GM18907 (cell line): Measurements from ENCODE around the gene IGHMBP2.
"Not testable (repeated sequence)": the region's sequence is repeated elsewhere in the genome, so short reads cannot be mapped to it uniquely, and the experiment has no call there.

Experiments used
- ATAC-seq: cut with Tn5 transposase; IDR thresholded peaks from one replicate; pipeline ENCODE4 v1.9.1; 2021; ENCODE audit warnings: mild to moderate bottlenecking, moderate library complexity; ENCODE audit not compliant: unreplicated experiment

IGHMBP2 gene

DNA sequence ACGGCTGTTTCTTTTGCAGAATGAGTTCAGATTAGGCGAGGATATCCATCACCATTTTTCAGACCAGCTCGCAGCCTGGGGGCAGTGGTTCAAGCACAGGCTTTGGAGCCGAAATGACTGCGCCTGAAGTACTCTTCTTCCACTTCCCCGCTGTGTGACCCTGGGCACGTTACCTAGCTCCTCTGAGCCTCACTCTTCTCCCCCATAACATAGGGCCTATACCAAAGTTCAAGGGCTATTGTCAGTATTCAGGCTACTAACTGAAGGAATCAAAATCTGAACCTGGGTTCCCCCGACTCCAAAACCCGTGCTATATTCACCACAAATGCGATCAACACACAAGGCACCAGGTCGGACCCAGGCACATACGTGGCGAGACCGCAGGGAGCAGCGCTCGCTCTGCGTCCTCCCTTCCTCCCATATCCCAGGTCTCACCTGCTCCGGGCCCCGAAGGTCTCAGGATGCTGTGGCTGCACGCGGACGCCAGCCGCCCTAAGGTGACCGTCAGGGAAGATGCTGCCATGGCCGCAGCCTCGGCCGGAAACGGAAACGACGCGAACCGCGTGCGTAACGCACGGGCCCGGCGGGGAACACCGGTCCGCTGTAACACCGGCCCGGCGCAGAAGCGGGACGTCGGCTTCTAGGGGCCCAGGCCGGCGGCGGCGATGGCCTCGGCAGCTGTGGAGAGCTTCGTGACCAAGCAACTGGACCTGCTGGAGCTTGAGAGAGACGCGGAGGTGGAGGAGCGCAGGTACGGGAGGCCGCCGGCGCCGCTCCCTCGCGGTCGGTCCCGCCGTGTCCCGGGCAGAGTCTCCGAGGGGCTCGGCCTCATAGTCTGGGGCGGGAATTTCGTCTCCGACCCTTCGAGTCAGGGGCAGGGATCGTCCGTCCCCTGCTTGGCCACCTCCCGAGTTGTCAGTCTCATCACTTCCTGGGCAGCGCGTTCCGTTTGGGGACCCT is at the start of gene IGHMBP2, which contains the start of gene MRPL21:
Gene IGHMBP2, plus strand, starts transcription at position 604 of the 960 bp plus-strand sequence. Its CDS starts 62 bp downstream, at position 666.
Gene MRPL21, minus strand, starts transcription at position 545 of the 960 bp plus-strand sequence. Its CDS starts 22 bp downstream, at position 523.
- ATAC-seq: peak; percentile 78

DNA sequence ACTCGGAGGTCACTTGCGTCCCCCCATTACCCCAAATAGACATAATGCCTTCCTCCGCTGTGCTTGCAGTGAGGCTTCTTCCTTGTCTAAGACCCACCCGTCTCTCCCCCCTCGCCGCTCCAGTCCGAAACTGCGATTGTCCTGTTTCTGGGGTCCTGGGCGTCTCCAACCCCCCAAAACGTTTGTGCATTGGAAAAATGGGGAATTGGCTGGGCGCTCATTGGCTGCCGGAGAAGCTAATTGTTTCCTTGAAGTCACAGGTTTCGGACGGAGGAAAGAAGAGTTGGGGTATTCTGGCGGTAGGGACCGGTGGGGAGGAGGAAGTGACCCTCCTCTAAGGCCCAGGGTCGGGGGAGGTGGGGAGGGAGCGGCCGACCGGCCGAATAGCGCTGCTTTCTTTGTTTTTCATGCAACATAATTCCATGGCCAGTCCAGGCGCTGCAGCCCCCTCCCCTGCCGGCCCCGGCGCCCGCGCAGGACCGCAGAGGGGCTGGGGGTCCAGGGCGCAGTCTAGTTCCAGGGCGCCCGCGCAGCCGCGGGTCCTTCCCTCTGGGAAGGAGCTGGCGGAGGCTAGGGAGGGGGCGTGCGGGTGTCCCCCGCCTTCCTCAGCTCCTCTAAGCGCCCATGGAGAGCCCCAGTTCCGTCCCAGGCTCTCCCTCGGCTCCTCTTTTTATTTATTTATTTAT is 49.3 kb upstream of the IGHMBP2 start:
- no peak for ATAC-seq

DNA sequence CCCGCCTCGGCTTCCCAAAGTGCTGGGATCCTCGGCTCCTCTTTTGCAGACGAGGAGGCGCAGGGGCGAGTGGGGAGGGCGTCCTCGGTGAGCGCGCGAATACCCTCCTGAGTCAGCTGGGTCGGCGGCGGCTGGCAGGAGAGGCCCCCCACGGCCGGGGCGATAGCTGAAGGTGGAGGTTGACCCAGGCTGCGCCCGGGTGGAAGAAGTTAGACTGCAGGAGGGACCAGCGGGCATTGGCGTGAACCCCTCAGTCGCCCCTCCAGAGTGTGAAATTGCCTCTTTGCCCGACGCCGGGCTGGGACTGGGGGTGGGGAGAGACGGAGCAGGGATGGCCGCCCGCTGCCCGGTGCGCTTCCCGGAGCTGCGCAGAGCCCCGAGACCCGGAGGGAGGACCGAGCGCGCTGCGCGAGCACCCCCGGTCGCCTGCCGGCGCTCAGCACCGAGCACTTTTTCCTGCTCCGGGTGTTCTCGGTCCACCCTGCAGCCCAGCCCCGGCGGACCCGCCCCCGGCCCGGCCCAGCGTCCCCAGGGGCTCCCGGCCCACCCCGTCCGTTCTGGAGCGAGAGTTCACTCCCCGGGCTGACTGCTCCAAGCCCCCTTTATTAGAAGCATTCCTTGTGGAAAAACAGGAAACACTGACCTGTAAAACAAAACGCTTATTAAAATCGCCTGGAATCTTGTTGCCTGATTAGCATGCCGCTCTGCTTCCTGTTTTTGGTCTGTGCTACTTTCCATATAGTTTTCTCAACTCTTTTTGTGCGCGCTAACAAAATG is 48.3 kb upstream of the IGHMBP2 start:
- ATAC-seq: no peak

GRCh38 chr11:68856425-68857030 is 47.2 kb upstream of the IGHMBP2 start:
- ATAC-seq: not testable (repeated sequence)

DNA sequence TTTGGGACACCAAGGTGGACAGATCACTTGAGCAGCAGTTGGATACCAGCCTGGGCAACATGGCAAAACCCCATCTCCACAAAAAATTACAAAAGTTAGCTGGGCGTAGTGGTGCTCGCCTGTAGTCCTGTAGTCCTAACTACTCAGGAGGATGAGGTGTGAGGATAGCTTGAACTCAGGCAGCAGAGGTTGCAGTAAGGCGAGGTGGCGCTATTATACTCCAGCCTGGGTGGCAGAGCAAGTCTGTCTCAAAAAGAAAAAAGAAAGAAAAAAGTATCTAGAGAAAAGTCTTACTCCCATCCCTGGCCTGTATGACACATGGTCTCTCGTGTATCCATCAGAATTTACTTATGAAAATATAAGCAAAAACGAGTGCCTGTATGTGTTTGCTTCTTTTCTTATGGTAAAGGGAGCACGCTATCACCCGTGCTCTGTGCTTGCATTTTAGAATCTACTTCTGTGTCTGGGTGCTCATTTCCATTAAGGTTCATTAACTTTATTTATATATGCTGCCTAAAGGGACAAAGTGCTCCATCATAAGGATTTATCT is 46.6 kb upstream of the IGHMBP2 start:
- ATAC-seq: no peak

GRCh38 chr11:68859123-68859522 is 44.6 kb upstream of the IGHMBP2 start:
- no peak for ATAC-seq

GRCh38 chr11:68862421-68862820 is 41.3 kb upstream of the IGHMBP2 start:
- ATAC-seq: no peak

GRCh38 chr11:68863553-68864265 is 40.0 kb upstream of the IGHMBP2 start:
- no peak for ATAC-seq

DNA sequence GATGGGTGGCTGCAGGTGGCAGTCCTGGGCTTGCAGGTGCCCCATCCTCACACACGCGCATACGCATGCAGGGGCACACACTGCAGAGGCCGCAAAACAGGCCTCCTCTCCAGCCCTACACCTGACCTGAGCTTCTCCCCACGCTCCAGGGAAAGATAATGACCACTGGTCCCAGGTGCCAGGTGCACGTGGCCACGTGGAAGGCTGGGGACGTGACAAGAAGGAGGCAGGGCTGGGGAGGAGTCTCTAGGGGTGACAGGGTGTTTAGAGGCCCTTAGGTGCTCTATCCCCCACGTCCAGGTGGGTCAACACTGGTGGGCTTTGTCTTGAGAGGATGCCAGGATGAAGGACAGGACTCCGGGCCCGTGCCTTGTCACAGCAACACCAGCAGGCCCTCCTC is 38.5 kb upstream of the IGHMBP2 start:
- ATAC-seq: no peak

- no peak for ATAC-seq
These were observed 36.6 kb upstream of the IGHMBP2 start for GRCh38 chr11:68867066-68867465.

GRCh38 chr11:68868221-68868835 is 35.4 kb upstream of the IGHMBP2 start:
- ATAC-seq: no peak

GRCh38 chr11:68870470-68870869 is 33.2 kb upstream of the IGHMBP2 start:
- ATAC-seq: no peak

DNA sequence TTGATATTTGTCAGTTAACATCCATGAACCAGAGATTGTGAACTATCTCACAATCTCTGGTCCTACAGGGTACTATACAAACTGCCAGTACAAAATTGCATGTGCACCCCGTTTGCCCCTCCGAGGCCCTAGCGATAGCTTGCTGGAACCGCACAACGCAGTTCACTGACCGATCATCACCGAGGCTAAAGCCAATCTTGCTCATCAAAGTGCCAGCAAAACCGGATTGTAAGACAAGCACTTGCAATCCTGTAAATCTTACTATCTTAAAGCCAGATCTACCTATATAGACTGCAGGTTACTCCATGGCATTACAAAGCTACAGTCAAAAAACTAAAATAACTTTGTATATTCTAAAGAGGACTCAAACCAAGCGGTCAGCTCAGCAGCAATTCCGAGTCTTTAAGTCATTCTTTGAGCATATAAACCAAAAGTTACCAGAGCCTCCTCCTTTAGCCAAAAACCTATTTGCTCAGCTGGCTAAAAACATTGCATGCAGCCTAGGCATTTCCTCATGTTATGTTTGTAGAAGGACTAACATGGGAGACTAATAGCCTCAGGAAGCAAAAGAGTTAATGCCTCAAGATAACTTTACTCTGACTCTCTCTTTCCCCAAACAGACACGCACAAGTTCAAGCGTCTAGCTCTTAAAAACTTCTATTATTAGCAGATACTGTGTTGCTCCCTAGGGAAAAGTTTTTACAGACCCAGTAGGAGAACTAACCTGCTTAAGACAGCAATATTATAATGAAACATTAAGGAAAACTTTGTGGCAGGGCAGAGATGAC is 31.3 kb upstream of the IGHMBP2 start:
- no peak for ATAC-seq

DNA sequence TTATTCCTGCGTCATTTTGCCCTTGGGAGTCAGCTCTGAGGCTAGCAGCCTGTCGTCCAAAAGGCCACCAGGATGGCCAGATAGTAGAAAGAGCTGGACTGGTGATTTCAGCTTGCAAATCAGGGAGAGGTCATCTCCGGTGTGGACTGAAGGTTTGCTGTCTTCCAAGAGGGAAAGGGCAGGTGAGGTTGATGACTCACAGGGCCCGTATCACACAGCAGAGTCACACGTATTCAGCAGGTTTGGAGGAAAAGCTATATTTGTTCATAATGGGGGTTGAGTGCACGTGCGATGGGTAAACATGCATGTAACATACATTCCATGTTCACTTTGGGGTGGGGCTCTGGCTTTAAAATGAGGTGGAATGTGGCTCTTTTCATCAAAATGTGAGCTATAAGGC is 25.7 kb upstream of the IGHMBP2 start:
- ATAC-seq: no peak

DNA sequence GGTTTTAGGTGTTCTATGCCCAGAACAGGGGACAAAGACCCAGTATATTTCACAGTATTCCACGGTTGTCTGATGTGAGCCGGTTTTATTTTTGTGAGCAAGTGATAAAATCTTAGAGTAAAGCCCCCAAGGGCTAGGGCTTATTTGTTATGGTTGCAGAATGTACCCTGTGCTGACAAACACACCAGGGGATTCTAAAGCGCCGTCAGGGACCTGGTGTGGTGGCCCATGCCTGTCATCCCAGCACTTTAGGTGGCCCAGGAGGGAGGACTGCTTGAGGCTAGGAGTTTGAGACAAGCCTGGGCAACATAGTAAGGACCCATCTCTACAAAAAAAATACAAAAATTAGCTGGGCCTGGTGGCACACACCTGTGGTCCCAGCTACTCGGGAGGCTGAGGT is 22.8 kb upstream of the IGHMBP2 start:
- no peak for ATAC-seq

DNA sequence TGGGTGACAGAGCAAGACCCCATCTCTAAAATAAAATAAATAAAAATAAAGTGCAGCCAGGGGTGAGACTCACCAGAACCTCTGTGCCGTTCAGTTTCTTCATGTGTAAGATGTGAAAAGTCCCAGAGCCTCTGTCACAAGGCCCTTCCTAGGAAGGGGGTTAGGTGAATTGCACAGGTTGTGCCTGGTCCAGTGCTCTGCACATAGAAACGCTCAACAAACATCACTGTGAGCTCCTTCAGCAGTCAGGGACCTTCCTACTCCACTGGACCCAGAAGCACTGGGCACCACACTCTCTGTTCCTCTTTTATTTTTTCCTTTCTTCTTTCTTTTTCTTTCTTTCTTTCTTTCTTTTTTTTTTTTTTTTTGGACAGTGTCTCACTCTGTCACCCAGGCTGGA is 22.4 kb upstream of the IGHMBP2 start:
- ATAC-seq: no peak

- ATAC-seq: no peak
These were observed 21.3 kb upstream of the IGHMBP2 start for GRCh38 chr11:68882391-68882790.

DNA sequence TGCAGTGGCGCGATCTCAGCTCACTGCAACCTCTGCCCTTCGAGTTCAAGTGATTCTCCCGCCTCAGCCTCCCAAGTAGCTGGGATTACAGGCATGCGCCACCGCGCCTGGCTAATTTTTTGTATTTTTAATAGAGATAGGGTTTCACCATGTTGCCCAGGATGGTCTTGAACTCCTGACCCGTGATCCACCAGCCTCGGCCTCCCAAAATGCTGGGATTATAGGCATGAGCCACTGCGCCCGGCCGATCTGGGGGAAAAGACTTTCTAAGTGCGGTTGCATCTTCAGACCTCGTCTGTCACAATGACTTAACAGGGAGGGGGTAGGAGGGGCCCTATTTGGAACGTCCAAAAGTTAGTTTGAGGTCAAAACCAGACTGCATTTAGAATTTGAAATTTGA is 18.9 kb upstream of the IGHMBP2 start:
- ATAC-seq: not testable (repeated sequence)
